Adrenal gland (tissue), 5 donors: ENCODE results near the gene SERF2.

Experiments
- CTCF ChIP-seq, 6 experiments: fragments of 450-650 bp in 4 of 6; fragments of 200-600 bp in 2 of 6; sonication (generic) in 1 of 6; IDR thresholded peaks; 1 replicate in 5 of 6; 2 replicates in 1 of 6; pipeline versions ENCODE4 v1.5.1 to v1.8.0; 2016 to 2021; ENCODE audit warnings: antibody characterized with exemption in 6 of 6, mild to moderate bottlenecking in 2 of 6, moderate library complexity in 1 of 6
- POLR2A ChIP-seq, 2 donors: fragments of 450-650 bp; IDR thresholded peaks; one replicate each; pipeline ENCODE4 v1.6.1; 2017; ENCODE audit warnings: antibody characterized with exemption in 2 of 2, mild to moderate bottlenecking in 2 of 2, moderate library complexity in 1 of 2
- donor health status: DM: no; HTN: no; CAD: no.

- TF ChIP-seq CTCF (IDR thresholded peaks at IDR 0.05) = no peak
- TF ChIP-seq POLR2A (IDR thresholded peaks at IDR 0.05) = no peak
These were observed 43.7 kb upstream of the SERF2 start for GRCh38 chr15:43748376-43748775.
